Mucosa of descending colon (tissue), 3 donors: ENCODE data around the gene PRDM16. TPM values are rescaled to one million over a fixed set of nuclear protein-coding genes. Genes with fewer than 3 reads are reported as not detected.

ENCODE experiments used
- ATAC-seq: fragments of 200-7000 bp; cut with Tn5 transposase; one replicate; pipeline ENCODE4 v1.9.1; 2020; ENCODE audit warnings: mild to moderate bottlenecking, moderate library complexity
- DNase-seq, 3 donors: peaks; one replicate each; pipeline ENCODE4 v3.0.0-alpha.2; 2020
- H3K36me3 ChIP-seq: fragments of 200-600 bp; one replicate; pipeline ENCODE4 v1.8.0; 2021; ENCODE audit warnings: low read depth, mild to moderate bottlenecking
- H3K4me1 ChIP-seq: fragments of 200-600 bp; one replicate; pipeline ENCODE4 v1.8.0; 2021; ENCODE audit warnings: low read depth, mild to moderate bottlenecking
- H3K4me3 ChIP-seq: fragments of 200-600 bp; one replicate; pipeline ENCODE4 v1.8.0; 2021; ENCODE audit warnings: mild to moderate bottlenecking
- H3K9me3 ChIP-seq: fragments of 200-600 bp; one replicate; pipeline ENCODE4 v1.8.0; 2021; ENCODE audit warnings: mild to moderate bottlenecking
- CTCF ChIP-seq: fragments of 200-600 bp; IDR thresholded peaks from one replicate; pipeline ENCODE4 v1.8.0; 2022; ENCODE audit warnings: antibody characterized with exemption, mild to moderate bottlenecking
- intact Hi-C, 2 donors: fragments of 100-400 bp; cut with DNase I in 1 of 2; cut with micrococcal nuclease in 1 of 2; formaldehyde crosslinking; loops; one replicate each; pipeline versions ENCODE4 v1.11.0 to v1.11.1; 2022; cut with DNase I, micrococcal nuclease
- total RNA-seq, 3 donors: library from RNA; stranded (reverse); fragmentation: NEBNext Ultra II Directional in 2 of 3; extraction: Animal tissue kit (Norgen Biotek cat#: 25700) in 2 of 3; gene quantifications; one replicate each; pipeline versions ENCODE4 v1.2.1 to v1.2.4, GENCODE V29; 2021 to 2023
- donor health status: DM: no; HTN: no; CAD: no; lungs with moderate emphysema.
- donor health status: DM: no; HTN: no; CAD: no.
- donor health status: DM: no; HTN: yes; CAD: no.

Gene PRDM16
- total RNA-seq, 3 donors from 2014 or later, result 1.6 to 2.5 (median 2.4) TPM

GRCh38 chr1:3476666-3477065 lies 407.7 kb downstream of the PRDM16 start:
- intact Hi-C loops, result no loop called here
- no peak for DNase-seq
- ATAC-seq, result no peak
- no peaks in the 10 kb centered on the region for H3K9me3 ChIP-seq
- peaks cover 4% of the 10 kb centered on the region for H3K36me3 ChIP-seq
- peaks cover 5% of the 10 kb centered on the region for H3K4me1 ChIP-seq
- H3K4me3 ChIP-seq, result no peak overlapping the region
- no peak for TF ChIP-seq CTCF

GRCh38 chr1:3477241-3477995 lies 408.4 kb downstream of the PRDM16 start:
- peaks cover 4% of the 10 kb centered on the region for H3K36me3 ChIP-seq
- intact Hi-C loops, result no loop called here
- no peak for DNase-seq
- no peak for TF ChIP-seq CTCF
- no peak for ATAC-seq
- no peaks in the 10 kb centered on the region for H3K9me3 ChIP-seq
- H3K4me3 ChIP-seq, result no peak overlapping the region
- H3K4me1 ChIP-seq, result peaks cover 5% of the 10 kb centered on the region

GRCh38 chr1:3478187-3478586 lies 409.2 kb downstream of the PRDM16 start:
- no peak for TF ChIP-seq CTCF
- no peak overlapping the region for H3K4me3 ChIP-seq
- no peak for ATAC-seq
- no peaks in the 10 kb centered on the region for H3K9me3 ChIP-seq
- intact Hi-C loops, result no loop called here
- no peak for DNase-seq
- peaks cover 5% of the 10 kb centered on the region for H3K4me1 ChIP-seq
- peaks cover 4% of the 10 kb centered on the region for H3K36me3 ChIP-seq

GRCh38 chr1:3479511-3480368 lies 410.7 kb downstream of the PRDM16 start:
- ATAC-seq, result peak; percentile 15
- intact Hi-C loops, result no loop called here
- peaks cover 10% of the 10 kb centered on the region for H3K4me1 ChIP-seq

GRCh38 chr1:3480369-3480719 lies 411.3 kb downstream of the PRDM16 start:
- H3K9me3 ChIP-seq, result no peaks in the 10 kb centered on the region
- intact Hi-C loops, result no loop called here
- no peaks in the 10 kb centered on the region for H3K36me3 ChIP-seq
- peak; percentile 76 for ATAC-seq
- peak in 2 of 3 donors; percentile 50 to 71 for DNase-seq
- H3K4me3 ChIP-seq, result no peak overlapping the region
- H3K4me1 ChIP-seq, result peaks cover 10% of the 10 kb centered on the region
- no peak for TF ChIP-seq CTCF

More at GRCh38 chr1:3479511-3480368, 410.7 kb downstream of the PRDM16 start:
- no peak for TF ChIP-seq CTCF
- Histone ChIP-seq H3K9me3 (no peaks in the 10 kb centered on the region), H3K36me3 (no peaks in the 10 kb centered on the region), H3K4me3 (no peak overlapping the region)
- DNase-seq, result no peak
